Body of pancreas (tissue), 4 donors: Measurements from ENCODE around the gene ZNF584. TPM values are rescaled to one million over a fixed set of nuclear protein-coding genes. Genes with fewer than 3 reads are reported as not detected.

ENCODE experiments used
- ATAC-seq: fragments of 150-250 bp; one replicate; pipeline ENCODE4 v1.9.1; 2016
- DNase-seq, 4 donors: peaks; one replicate each; pipeline ENCODE4 v3.0.0-alpha.2; 2019
- H3K27ac ChIP-seq, 4 donors: fragments of 200-600 bp; sonication (generic); 1 replicate in 3 of 4; 2 replicates in 1 of 4; pipeline versions ENCODE4 v1.5.1 to v1.6.1; 2016 to 2019; ENCODE audit warnings: mild to moderate bottlenecking in 1 of 4, mixed read lengths in 1 of 4, moderate library complexity in 1 of 4
- H3K27me3 ChIP-seq, 2 donors: fragments of 200-600 bp; sonication (generic); one replicate each; pipeline ENCODE4 v1.6.0; 2016; ENCODE audit warnings: mild to moderate bottlenecking in 1 of 2
- H3K36me3 ChIP-seq, 2 donors: fragments of 200-600 bp; sonication (generic); replicated peaks in 1 of 2; 2 replicates each; pipeline ENCODE4 v1.5.1; 2016; ENCODE audit warnings: low read depth in 2 of 2; ENCODE audit not compliant: insufficient read depth in 1 of 2
- H3K4me1 ChIP-seq: fragments of 200-600 bp; sonication (generic); one replicate; pipeline ENCODE4 v1.6.0; 2016
- H3K4me3 ChIP-seq, 2 donors: fragments of 200-600 bp; sonication (generic); 1 replicate in 1 of 2; 2 replicates in 1 of 2; pipeline ENCODE4 v1.5.1; 2016 to 2019
- H3K9me3 ChIP-seq, 3 donors: fragments of 200-600 bp; sonication (generic); 1 replicate in 2 of 3; 2 replicates in 1 of 3; pipeline ENCODE4 v1.5.1; 2016
- CTCF ChIP-seq, 7 experiments: fragments of 450-650 bp in 4 of 7; fragments of 200-600 bp in 3 of 7; sonication (generic) in 3 of 7; IDR thresholded peaks; one replicate each; pipeline ENCODE4 v1.5.1; 2016 to 2019; ENCODE audit warnings: antibody characterized with exemption in 7 of 7
- POLR2A ChIP-seq, 3 donors: fragments of 450-650 bp; IDR thresholded peaks; one replicate each; pipeline ENCODE4 v1.6.1; 2016; ENCODE audit warnings: antibody characterized with exemption in 3 of 3, mild to moderate bottlenecking in 2 of 3
- WGBS, 2 donors: methylation state at CpG; one replicate each; pipeline ENCODE4 v1.1.5; 2017; 5-methylcytosine and 5-hydroxymethylcytosine counted together
- intact Hi-C: fragments of 100-400 bp; cut with DNase I; formaldehyde crosslinking; loops from one replicate; pipeline ENCODE4 v1.15.1; 2023
- total RNA-seq, 2 donors: library from RNA; depleted of rRNA; stranded (reverse); fragments of >200 nt; gene quantifications; one replicate each; pipeline ENCODE4 v1.1.0, GENCODE V29; 2016

Gene ZNF584
- total RNA-seq, 2 donors from 2014 or later: 4.9 to 11.5 TPM

GRCh38 chr19:58453743-58454142 is 45.3 kb downstream of the ZNF584 start:
- H3K27me3 ChIP-seq: no peaks in the 10 kb centered on the region
- ATAC-seq: no peak
- intact Hi-C loops: no loop called here
- no peaks in the 10 kb centered on the region for H3K9me3 ChIP-seq
- H3K27ac ChIP-seq: no peak overlapping the region
- no peaks in the 10 kb centered on the region for H3K36me3 ChIP-seq
- DNase-seq: no peak
- TF ChIP-seq POLR2A (IDR thresholded peaks at IDR 0.05) (no peak), CTCF (IDR thresholded peaks at IDR 0.05) (no peak)
- H3K4me3 ChIP-seq: no peak overlapping the region
- peaks cover 13% of the 10 kb centered on the region for H3K4me1 ChIP-seq
- 89 to 100% methylated on average over 3 to 6 of the region's 6 CpGs for WGBS, 2 donors

GRCh38 chr19:58455306-58455705 is 46.9 kb downstream of the ZNF584 start:
- H3K36me3 ChIP-seq: no peaks in the 10 kb centered on the region
- intact Hi-C loops: no loop called here
- ATAC-seq: no peak
- peaks cover 13% of the 10 kb centered on the region for H3K4me1 ChIP-seq
- H3K4me3 ChIP-seq: no peak overlapping the region
- no peaks in the 10 kb centered on the region for H3K9me3 ChIP-seq
- H3K27ac ChIP-seq: no peak overlapping the region
- 88 to 91% methylated on average over 8 to 19 of the region's 21 CpGs for WGBS, 2 donors
- no peak for DNase-seq
- TF ChIP-seq POLR2A (IDR thresholded peaks at IDR 0.05) (no peak), CTCF (IDR thresholded peaks at IDR 0.05) (no peak)
- no peaks in the 10 kb centered on the region for H3K27me3 ChIP-seq

GRCh38 chr19:58456111-58456510 is 47.7 kb downstream of the ZNF584 start:
- H3K27me3 ChIP-seq: no peaks in the 10 kb centered on the region
- no peak for DNase-seq
- WGBS, 2 donors: 96 to 97% methylated on average over 18 to 32 of the region's 35 CpGs
- peaks cover 7% of the 10 kb centered on the region for H3K4me1 ChIP-seq
- TF ChIP-seq CTCF (IDR thresholded peaks at IDR 0.05): no peak
- TF ChIP-seq POLR2A (IDR thresholded peaks at IDR 0.05): no peak
- H3K27ac ChIP-seq: no peak overlapping the region
- H3K9me3 ChIP-seq: no peaks in the 10 kb centered on the region
- no peaks in the 10 kb centered on the region for H3K36me3 ChIP-seq
- no peak overlapping the region for H3K4me3 ChIP-seq
- no peak for ATAC-seq
- intact Hi-C loops: no loop called here

GRCh38 chr19:58460039-58460438 is 51.6 kb downstream of the ZNF584 start:
- no peaks in the 10 kb centered on the region for H3K27me3 ChIP-seq
- no peaks in the 10 kb centered on the region for H3K36me3 ChIP-seq
- DNase-seq: no peak
- H3K4me3 ChIP-seq: no peak overlapping the region
- intact Hi-C loops: no loop called here
- ATAC-seq: no peak
- TF ChIP-seq POLR2A (IDR thresholded peaks at IDR 0.05) (no peak), CTCF (IDR thresholded peaks at IDR 0.05) (no peak)
- no peaks in the 10 kb centered on the region for H3K9me3 ChIP-seq
- no peaks in the 10 kb centered on the region for H3K4me1 ChIP-seq
- 82 to 83% methylated on average over 2 of the region's 2 CpGs for WGBS, 2 donors
- H3K27ac ChIP-seq: no peak overlapping the region

GRCh38 chr19:58466089-58466759 is 57.8 kb downstream of the ZNF584 start:
- TF ChIP-seq CTCF (IDR thresholded peaks at IDR 0.05) (no peak), POLR2A (IDR thresholded peaks at IDR 0.05) (no peak)
- DNase-seq (no peak), ATAC-seq (peak; percentile 38)
- Histone ChIP-seq H3K4me3 (peak overlapping the region in 1 of 2 donors; percentile 99), H3K27me3 (no peaks in the 10 kb centered on the region), H3K9me3 (no peaks in the 10 kb centered on the region), H3K36me3 (peaks cover 0 to 4% of the 10 kb centered on the region in 2 donors), H3K4me1 (peaks cover 18% of the 10 kb centered on the region), H3K27ac (peak overlapping the region in 1 of 4 donors; percentile 75)
- 31 to 32% methylated on average over 20 of the region's 20 CpGs for WGBS, 2 donors
- intact Hi-C loops: no loop called here
